Raji (cell line): ENCODE data around the gene GOLGA6A.

Experiments
- POLR2A ChIP-seq: IDR thresholded peaks from 2 replicates; pipeline ENCODE4 v1.6.1; 2011; ENCODE audit warnings: low read depth, low read length, control low read depth; ENCODE audit not compliant: insufficient read depth

GOLGA6A gene

GRCh38 chr15:74045184-74045583, 37.2 kb downstream of the GOLGA6A start:
- TF ChIP-seq POLR2A = no peak

GRCh38 chr15:74044267-74045110, 37.9 kb downstream of the GOLGA6A start:
- no peak for TF ChIP-seq POLR2A

- no peak for TF ChIP-seq POLR2A
Measured at GRCh38 chr15:74043425-74044266, 38.7 kb downstream of the GOLGA6A start.

- TF ChIP-seq POLR2A = no peak
Measured at GRCh38 chr15:74042603-74043424, 39.5 kb downstream of the GOLGA6A start.

GRCh38 chr15:74041777-74042435, 40.4 kb downstream of the GOLGA6A start:
- TF ChIP-seq POLR2A = no peak

- TF ChIP-seq POLR2A = no peak
Measured at GRCh38 chr15:74041311-74041756, 41.0 kb downstream of the GOLGA6A start.

- TF ChIP-seq POLR2A = no peak
Measured at GRCh38 chr15:74040109-74040850, 42.1 kb downstream of the GOLGA6A start.

- TF ChIP-seq POLR2A = no peak
Measured at GRCh38 chr15:74039656-74040010, 42.7 kb downstream of the GOLGA6A start.

- no peak for TF ChIP-seq POLR2A
Measured at GRCh38 chr15:74038707-74039655, 43.4 kb downstream of the GOLGA6A start.

GRCh38 chr15:74037171-74038117, 44.9 kb downstream of the GOLGA6A start:
- TF ChIP-seq POLR2A = no peak

GRCh38 chr15:74036271-74037170, 45.8 kb downstream of the GOLGA6A start:
- TF ChIP-seq POLR2A = no peak
